MCF 10A (cell line): ENCODE measurements around the gene FOXC2. TPM values are rescaled to one million over a fixed set of nuclear protein-coding genes. Genes with fewer than 3 reads are reported as not detected.

Source experiments
- BruUV-seq: library from RNA; stranded (reverse); fragments of 400-500 nt; replicated peaks from 2 replicates; lab custom pipeline; 2021; lab: Mats Ljungman, UMichigan
- CTCF ChIA-PET: fragments of 300-600 bp; sonication (Branson Sonifier 250); formaldehyde crosslinking; extraction: SDS; loops from one replicate; lab custom pipeline; 2021; ENCODE audit warnings: antibody characterized with exemption, inconsistent platforms; lab: Yijun Ruan, JAX
- POLR2A ChIA-PET: fragments of 300-600, 350-650 bp; sonication (Branson Sonifier 250); formaldehyde crosslinking; extraction: SDS; loops from one replicate; lab custom pipeline; 2020; ENCODE audit warnings: antibody characterized with exemption, inconsistent platforms; lab: Yijun Ruan, JAX
- DNase-seq: peaks from one replicate; pipeline ENCODE4 v3.0.0-alpha.2; 2018; ENCODE audit not compliant: unreplicated experiment
- H3K27ac Mint-ChIP-seq: one replicate; pipeline ENCODE4 v1.8.0; 2022; ENCODE audit warnings: mild to moderate bottlenecking, low read depth, mixed read lengths; ENCODE audit not compliant: unreplicated experiment
- H3K27me3 Mint-ChIP-seq: one replicate; pipeline ENCODE4 v1.8.0; 2022; ENCODE audit warnings: mixed read lengths; ENCODE audit not compliant: insufficient read depth, unreplicated experiment
- H3K36me3 Mint-ChIP-seq: one replicate; pipeline ENCODE4 v1.8.0; 2022; ENCODE audit warnings: mild to moderate bottlenecking, moderate library complexity, mixed read lengths; ENCODE audit not compliant: insufficient read depth, unreplicated experiment
- H3K4me1 Mint-ChIP-seq: one replicate; pipeline ENCODE4 v1.8.0; 2022; ENCODE audit warnings: mixed read lengths; ENCODE audit not compliant: insufficient read depth, unreplicated experiment
- H3K4me3 Mint-ChIP-seq: one replicate; pipeline ENCODE4 v1.8.0; 2022; ENCODE audit warnings: mild to moderate bottlenecking, moderate library complexity, mixed read lengths; ENCODE audit not compliant: unreplicated experiment
- H3K9me3 Mint-ChIP-seq: one replicate; pipeline ENCODE4 v1.8.0; 2022; ENCODE audit warnings: mixed read lengths; ENCODE audit not compliant: unreplicated experiment
- CTCF ChIP-seq: fragments of 200-600 bp; IDR thresholded peaks from one replicate; pipeline ENCODE4 v1.8.0; 2022; ENCODE audit warnings: antibody characterized with exemption, mild to moderate bottlenecking; ENCODE audit not compliant: unreplicated experiment
- intact Hi-C: fragments of 100-400 bp; cut with micrococcal nuclease; formaldehyde crosslinking; loops from 2 replicates; pipeline ENCODE4 v1.14.1; 2022
- total RNA-seq: library from RNA; stranded (reverse); gene quantifications from 2 replicates; pipeline ENCODE4 v1.2.3, GENCODE V29; 2022

Gene FOXC2
- total RNA-seq, 1 experiment from 2014 or later, result 22.5 TPM

- Mint-ChIP-seq H3K9me3 (no peaks in the 10 kb centered on the region), H3K4me3 (peak overlapping the region; percentile 87), H3K36me3 (peaks cover 46% of the 10 kb centered on the region), H3K27me3 (no peaks in the 10 kb centered on the region), H3K4me1 (peaks cover 24% of the 10 kb centered on the region), H3K27ac (peak overlapping the region; percentile 73)
- ChIA-PET POLR2A (interaction anchor here (0.7 to 2.3 kb wide), 7 partner anchors 10 to 630 kb away, joined by 3 to 34 read pairs (median 6); partner anchors contain the start of gene FOXC2), CTCF (interaction anchor here (0.6 to 2.1 kb wide), 9 partner anchors 12 to 486 kb away, joined by 3 to 15 read pairs (median 4); no protein-coding TSS in a partner anchor)
- BruUV-seq, result TSS peak; percentile 59
- intact Hi-C loops, result loop anchor here (1.0 to 2.0 kb wide), 3 partner anchors 14 to 233 kb away; no protein-coding TSS in a partner anchor
- DNase-seq, result peak; percentile 42
- no peak for TF ChIP-seq CTCF
Observed at GRCh38 chr16:86576591-86577313, 10.1 kb downstream of the FOXC2 start.

GRCh38 chr16:86577314-86577971 lies 10.8 kb downstream of the FOXC2 start:
- no TSS peak for BruUV-seq
- Mint-ChIP-seq H3K27ac (peak overlapping the region; percentile 73), H3K27me3 (no peaks in the 10 kb centered on the region), H3K4me1 (peaks cover 24% of the 10 kb centered on the region), H3K36me3 (peaks cover 46% of the 10 kb centered on the region), H3K9me3 (no peaks in the 10 kb centered on the region), H3K4me3 (peak overlapping the region; percentile 87)
- POLR2A ChIA-PET, result interaction anchor here (1.3 kb wide), 1 partner anchor 86 kb away, joined by 6 read pairs; no protein-coding TSS in a partner anchor
- TF ChIP-seq CTCF, result no peak
- intact Hi-C loops, result loop anchor here (2.0 kb wide), 2 partner anchors 13 to 87 kb away; no protein-coding TSS in a partner anchor
- CTCF ChIA-PET, result interaction anchor here (0.6 to 1.1 kb wide), 5 partner anchors 13 to 1186 kb away, joined by 3 to 5 read pairs (median 3); no protein-coding TSS in a partner anchor
- DNase-seq, result no peak

GRCh38 chr16:86578061-86578599 lies 11.5 kb downstream of the FOXC2 start, which contains the start of gene FOXL1:
Gene FOXL1 (plus strand): TSS chr16:86578549. CDS start chr16:86578724, 175 bp downstream.
- Mint-ChIP-seq H3K36me3 (peaks cover 41% of the 10 kb centered on the region), H3K4me1 (peaks cover 24% of the 10 kb centered on the region), H3K9me3 (no peaks in the 10 kb centered on the region), H3K4me3 (peak within 1 kb of the TSS; percentile 87), H3K27me3 (no peaks in the 10 kb centered on the region), H3K27ac (peak within 1 kb of the TSS; percentile 73)
- intact Hi-C loops, result no loop called here
- no peak for TF ChIP-seq CTCF
- CTCF ChIA-PET, result interaction anchor here (0.6 to 1.1 kb wide), 3 partner anchors 14 to 439 kb away, joined by 3 to 5 read pairs (median 3); no protein-coding TSS in a partner anchor
- POLR2A ChIA-PET, result interaction anchor here (1.3 kb wide), 1 partner anchor 86 kb away, joined by 6 read pairs; no protein-coding TSS in a partner anchor
- no TSS peak for BruUV-seq
- DNase-seq, result no peak
